Common myeloid progenitor, CD34-positive (primary cell): ENCODE measurements around the gene APOL4.
"Not testable (repeated sequence)": the region's sequence is repeated elsewhere in the genome, so short reads cannot be mapped to it uniquely, and the experiment has no call there.

Experiments
- CTCF ChIA-PET: fragments of 350-600 bp; sonication (Branson Sonifier 250); formaldehyde crosslinking; loops from one replicate; lab custom pipeline; 2021; ENCODE audit warnings: antibody characterized with exemption; lab: Charles Lee
- POLR2A ChIA-PET: fragments of 350-600 bp; sonication (Branson Sonifier 250); formaldehyde crosslinking; loops from one replicate; lab custom pipeline; 2021; ENCODE audit warnings: antibody characterized with exemption; lab: Charles Lee
- DNase-seq, 3 donors: peaks; one replicate each; pipeline versions ENCODE4 v3.0.0 to v3.0.0-alpha.2; 2013
- H3K27ac ChIP-seq, 2 experiments: 1 replicate in 1 of 2; 2 replicates in 1 of 2; pipeline ENCODE4 v1.7.0; 2013; ENCODE audit warnings: inconsistent platforms in 2 of 2, low read length in 2 of 2, mild to moderate bottlenecking in 2 of 2, low read depth in 1 of 2, moderate library complexity in 1 of 2; ENCODE audit not compliant: severe bottlenecking in 2 of 2, insufficient read depth in 1 of 2, poor library complexity in 1 of 2
- H3K27me3 ChIP-seq, 5 experiments: replicated peaks in 2 of 5; 1 replicate in 3 of 5; 2 replicates in 2 of 5; pipeline versions ENCODE4 v1.6.1 to v1.7.0; 2013; ENCODE audit warnings: low read length in 4 of 5, mild to moderate bottlenecking in 2 of 5, moderate library complexity in 2 of 5, inconsistent platforms in 1 of 5; ENCODE audit not compliant: insufficient read depth in 5 of 5, control insufficient read depth in 4 of 5
- H3K36me3 ChIP-seq, 4 experiments: 1 replicate in 2 of 4; 2 replicates in 2 of 4; pipeline versions ENCODE4 v1.6.1 to v1.7.0; 2013; ENCODE audit warnings: low read length in 3 of 4, control low read depth in 1 of 4, mild to moderate bottlenecking in 1 of 4; ENCODE audit not compliant: control insufficient read depth in 4 of 4, insufficient read depth in 4 of 4
- H3K4me1 ChIP-seq, 4 experiments: 1 replicate in 3 of 4; 2 replicates in 1 of 4; pipeline versions ENCODE4 v1.6.1 to v1.7.1; 2013; ENCODE audit warnings: low read length in 3 of 4, mild to moderate bottlenecking in 3 of 4, control low read depth in 1 of 4, inconsistent platforms in 1 of 4, moderate library complexity in 1 of 4; ENCODE audit not compliant: control insufficient read depth in 4 of 4, insufficient read depth in 4 of 4; ENCODE audit errors: control extremely low read depth in 1 of 4
- H3K4me3 ChIP-seq, 7 experiments: 1 replicate in 4 of 7; 2 replicates in 3 of 7; pipeline versions ENCODE4 v1.5.1 to v1.7.0; 2013; ENCODE audit warnings: mild to moderate bottlenecking in 7 of 7, low read length in 6 of 7, moderate library complexity in 6 of 7, inconsistent platforms in 2 of 7, low read depth in 2 of 7, control low read depth in 1 of 7; ENCODE audit not compliant: insufficient read depth in 4 of 7, control insufficient read depth in 1 of 7; ENCODE audit errors: extremely low read depth in 1 of 7
- H3K9me3 ChIP-seq, 5 experiments: 1 replicate in 4 of 5; 2 replicates in 1 of 5; pipeline versions ENCODE4 v1.6.1 to v1.7.1; 2013; ENCODE audit warnings: low read length in 4 of 5, mild to moderate bottlenecking in 2 of 5, inconsistent platforms in 1 of 5, low read depth in 1 of 5, moderate library complexity in 1 of 5; ENCODE audit not compliant: control insufficient read depth in 4 of 5, insufficient read depth in 2 of 5; ENCODE audit errors: control extremely low read depth in 1 of 5
- WGBS: methylation state at CpG from one replicate; pipeline ENCODE4 v1.1.5; 2013; ENCODE audit not compliant: insufficient coverage; 5-methylcytosine and 5-hydroxymethylcytosine counted together

APOL4 gene

GRCh38 chr22:36232715-36233401 lies 31.2 kb upstream of the APOL4 start:
- Histone ChIP-seq H3K9me3 (peaks cover 0 to 3% (median 0%) of the 10 kb centered on the region in 5 experiments), H3K27me3 (no peaks in the 10 kb centered on the region), H3K27ac (no peak overlapping the region), H3K4me1 (peaks cover 2 to 16% (median 12%) of the 10 kb centered on the region in 4 experiments), H3K36me3 (peaks cover 9 to 74% (median 43%) of the 10 kb centered on the region in 4 experiments), H3K4me3 (no peak overlapping the region)
- ChIA-PET POLR2A (no interaction called here), CTCF (interaction anchor here (0.8 to 1.4 kb wide), 3 partner anchors 10 to 108 kb away, joined by 3 read pairs; no protein-coding TSS in a partner anchor)
- 81% methylated on average over 10 of the region's 13 CpGs for WGBS
- no peak for DNase-seq

- H3K27ac ChIP-seq, H3K4me3 ChIP-seq, H3K9me3 ChIP-seq, H3K4me1 ChIP-seq, POLR2A ChIA-PET, H3K27me3 ChIP-seq, DNase-seq: not testable (repeated sequence)
- peaks cover 11 to 69% (median 45%) of the 10 kb centered on the region in 4 experiments for H3K36me3 ChIP-seq
- 25% methylated on average over 1 of the region's 5 CpGs for WGBS
- CTCF ChIA-PET: interaction anchor here (0.7 to 1.1 kb wide), 2 partner anchors 10 to 30 kb away, joined by 3 to 4 read pairs; no protein-coding TSS in a partner anchor
Measured at GRCh38 chr22:36231051-36231450, 29.4 kb upstream of the APOL4 start.

DNA sequence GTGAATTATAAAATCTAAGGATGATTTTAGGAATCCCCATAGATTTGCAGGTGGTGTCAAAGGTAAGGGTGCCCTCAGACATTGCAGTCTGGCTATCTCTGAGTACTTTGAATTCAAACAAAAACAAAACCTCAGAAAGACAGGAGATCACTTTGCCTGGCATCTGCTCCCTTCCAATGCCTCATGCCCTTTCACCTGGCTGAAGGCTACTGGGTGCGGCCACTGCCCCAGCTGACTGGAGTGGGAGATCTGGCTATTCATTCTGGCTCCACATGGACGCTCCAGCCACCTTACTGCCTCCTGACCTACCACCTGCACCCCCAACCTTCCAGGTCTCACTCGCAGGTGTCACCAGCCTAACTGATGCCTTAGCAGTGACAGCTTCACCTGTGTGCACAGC lies 28.0 kb upstream of the APOL4 start:
- WGBS: 90% methylated on average over 2 of the region's 3 CpGs

DNA sequence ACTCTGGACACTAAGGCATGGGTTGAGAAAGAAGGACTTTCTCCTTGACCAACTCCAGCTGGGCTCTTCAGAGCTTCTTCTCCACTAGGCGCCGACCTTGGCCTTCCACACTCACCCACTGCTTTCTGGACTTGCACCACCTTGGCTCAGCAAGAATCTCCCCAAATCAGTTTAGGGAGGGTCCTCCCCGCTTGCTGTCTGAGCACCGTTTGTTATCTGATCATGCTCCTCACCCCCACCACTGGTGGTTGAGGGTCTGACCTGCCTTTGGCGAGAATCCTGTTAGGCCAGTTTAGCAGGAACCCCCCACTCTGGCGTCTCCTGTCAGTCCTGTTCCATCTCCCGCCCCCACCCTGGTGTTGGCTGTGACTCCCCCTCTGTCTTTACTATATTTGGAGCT lies 27.3 kb upstream of the APOL4 start:
- H3K27me3 ChIP-seq: no peaks in the 10 kb centered on the region
- H3K4me3 ChIP-seq: no peak overlapping the region
- CTCF ChIA-PET: interaction anchor here (1.4 to 3.9 kb wide), 2 partner anchors 9 to 60 kb away, joined by 3 to 29 read pairs; partner anchors contain the start of gene APOL2
- peaks cover 0 to 8% (median 0%) of the 10 kb centered on the region in 4 experiments for H3K4me1 ChIP-seq
- H3K27ac ChIP-seq: no peak overlapping the region
- POLR2A ChIA-PET: no interaction called here
- WGBS: 95% methylated on average over 4 of the region's 7 CpGs
- peaks cover 5 to 55% (median 37%) of the 10 kb centered on the region in 4 experiments for H3K36me3 ChIP-seq
- H3K9me3 ChIP-seq: no peaks in the 10 kb centered on the region
- no peak for DNase-seq

More for the DNA sequence above, 28.0 kb upstream of the APOL4 start:
- peaks cover 5 to 62% (median 39%) of the 10 kb centered on the region in 4 experiments for H3K36me3 ChIP-seq
- POLR2A ChIA-PET, H3K9me3 ChIP-seq, H3K4me1 ChIP-seq, DNase-seq, H3K4me3 ChIP-seq, H3K27ac ChIP-seq, H3K27me3 ChIP-seq: not testable (repeated sequence)
- CTCF ChIA-PET: interaction anchor here (0.8 kb wide), 1 partner anchor 9 kb away, joined by 3 read pairs; no protein-coding TSS in a partner anchor

DNA sequence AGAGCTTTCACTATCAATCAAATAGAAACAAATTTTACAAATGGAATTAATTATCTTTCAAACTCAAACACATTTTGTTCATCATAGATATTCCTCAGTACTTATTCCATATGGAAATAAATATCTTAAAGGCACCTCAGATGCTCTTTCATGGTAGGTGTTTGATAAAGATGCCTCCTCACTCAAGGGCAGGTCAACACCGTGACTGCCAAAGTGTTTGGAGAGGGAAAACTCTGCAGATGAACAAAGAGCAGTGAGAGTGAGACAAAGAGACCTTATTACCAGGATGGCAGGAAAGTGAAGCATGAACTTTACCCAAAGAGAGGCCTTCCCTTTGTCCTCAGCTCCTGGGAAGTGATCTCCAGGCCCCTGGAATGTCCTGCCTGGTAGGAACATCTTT lies 26.8 kb upstream of the APOL4 start:
- H3K27me3 ChIP-seq, H3K4me1 ChIP-seq, H3K4me3 ChIP-seq, DNase-seq, H3K27ac ChIP-seq, H3K9me3 ChIP-seq, POLR2A ChIA-PET: not testable (repeated sequence)
- no CpG with 5 or more reads among the region's 1 CpG for WGBS
- CTCF ChIA-PET: interaction anchor here (1.4 to 3.9 kb wide), 2 partner anchors 10 to 61 kb away, joined by 3 to 29 read pairs; partner anchors contain the start of gene APOL2
- H3K36me3 ChIP-seq: peaks cover 5 to 53% (median 36%) of the 10 kb centered on the region in 4 experiments

- Histone ChIP-seq H3K27me3 (no peaks in the 10 kb centered on the region), H3K9me3 (no peaks in the 10 kb centered on the region), H3K27ac (no peak overlapping the region), H3K4me1 (peaks cover 0 to 2% (median 0%) of the 10 kb centered on the region in 4 experiments), H3K4me3 (no peak overlapping the region), H3K36me3 (peaks cover 5 to 47% (median 31%) of the 10 kb centered on the region in 4 experiments)
- no peak for DNase-seq
- ChIA-PET CTCF (interaction anchor here (1.4 to 3.9 kb wide), 2 partner anchors 11 to 62 kb away, joined by 3 to 29 read pairs; partner anchors contain the start of gene APOL2), POLR2A (no interaction called here)
- WGBS: 98% methylated on average over 7 of the region's 8 CpGs
Measured at GRCh38 chr22:36227806-36228205, 26.2 kb upstream of the APOL4 start.

- Histone ChIP-seq H3K4me1 (no peaks in the 10 kb centered on the region), H3K9me3 (no peaks in the 10 kb centered on the region), H3K4me3 (no peak overlapping the region), H3K27ac (no peak overlapping the region), H3K36me3 (peaks cover 5 to 43% (median 28%) of the 10 kb centered on the region in 4 experiments), H3K27me3 (no peaks in the 10 kb centered on the region)
- CTCF ChIA-PET: interaction anchor here (0.5 to 3.9 kb wide), 5 partner anchors 10 to 58 kb away, joined by 3 to 29 read pairs (median 3); partner anchors contain the start of genes APOL1 and APOL2
- DNase-seq: no peak
- over 99% methylated on average over 8 of the region's 9 CpGs for WGBS
- POLR2A ChIA-PET: no interaction called here
Measured at GRCh38 chr22:36227396-36227795, 25.8 kb upstream of the APOL4 start.
